Pancreas (tissue), 10 donors: ENCODE data around the gene DDIAS. TPM values are rescaled to one million over a fixed set of nuclear protein-coding genes. Genes with fewer than 3 reads are reported as not detected.

ENCODE experiments used
- ATAC-seq, 4 donors: fragments of 200-7000 bp; cut with Tn5 transposase; one replicate each; pipeline versions ENCODE4 v1.8.0 to v1.9.1; 2020; ENCODE audit warnings: mild to moderate bottlenecking in 4 of 4, moderate library complexity in 4 of 4
- DNase-seq, 6 donors: peaks; one replicate each; pipeline ENCODE4 v3.0.0-alpha.2; 2020
- FAIRE-seq: peaks from 2 replicates; lab custom pipeline; 2012; peaks lifted over from hg19 to GRCh38; lab: Jason Lieb, UNC
- H3K27ac ChIP-seq, 4 donors: fragments of 200-600 bp; sonication (generic); 1 replicate in 3 of 4; 2 replicates in 1 of 4; pipeline versions ENCODE4 v1.5.0 to v1.8.0; 2020
- H3K27me3 ChIP-seq, 4 donors: fragments of 200-600 bp; one replicate each; pipeline ENCODE4 v1.8.0; 2021
- H3K36me3 ChIP-seq, 3 donors: fragments of 200-600 bp; sonication (generic) in 1 of 3; one replicate each; pipeline versions ENCODE4 v1.5.0 to v1.8.0; 2020 to 2021
- H3K4me1 ChIP-seq, 3 donors: fragments of 200-600 bp; one replicate each; pipeline ENCODE4 v1.8.0; 2021
- H3K4me3 ChIP-seq, 4 donors: fragments of 200-600 bp; sonication (generic) in 2 of 4; one replicate each; pipeline versions ENCODE4 v1.5.0 to v1.8.0; 2020 to 2021
- H3K9me3 ChIP-seq, 4 donors: fragments of 200-600 bp; one replicate each; pipeline ENCODE4 v1.8.0; 2021
- CTCF ChIP-seq, 4 donors: fragments of 200-600 bp; sonication (generic) in 3 of 4; IDR thresholded peaks; one replicate each; pipeline versions ENCODE4 v1.5.0 to v1.8.0; 2021; ENCODE audit warnings: antibody characterized with exemption in 4 of 4
- WGBS, 2 donors: extraction: QIAGEN DNeasy Blood & Tissue Kit; methylation state at CpG; one replicate each; pipeline ENCODE4 v1.1.7; 2013; 5-methylcytosine and 5-hydroxymethylcytosine counted together
- intact Hi-C, 3 donors: fragments of 100-400 bp; cut with DNase I; formaldehyde crosslinking; loops; one replicate each; pipeline versions ENCODE4 v1.11.1 to v1.14.2; 2022
- polyA plus RNA-seq, 2 donors: library from polyadenylated mRNA; stranded (reverse); fragments of 200-250 nt; gene quantifications; one replicate each; pipeline ENCODE4 v1.2.3, GENCODE V29; 2013
- total RNA-seq, 6 donors: library from RNA; stranded (reverse); fragmentation: NEBNext Ultra II Directional in 4 of 6; extraction: Animal tissue kit (Norgen Biotek cat#: 25700) in 4 of 6; gene quantifications; one replicate each; pipeline versions ENCODE4 v1.2.1 to v1.2.4, GENCODE V29; 2021 to 2023
- donor health status: healthy with polysubstance abuse.
- donor health status: DM: no; HTN: no; CAD: no; lungs with moderate emphysema.
- donor health status: DM: no; HTN: no; CAD: no.
- donor health status: control.
- donor health status: control.
- donor health status: Bipolar disorder and iron deficiency.
- donor health status: DM: yes; HTN: yes; CAD: no.
- donor health status: DM: no; HTN: no; CAD: no.
- donor health status: DM: no; HTN: no; CAD: no.
- donor health status: DM: yes; HTN: yes; CAD: no.

The DDIAS gene
- total and polyA plus RNA-seq, 8 donors: 0.11 to 0.89 (median 0.38) TPM; not detected in 1

- Histone ChIP-seq H3K4me1 (no peaks in the 10 kb centered on the region), H3K27ac (no peak overlapping the region), H3K27me3 (no peaks in the 10 kb centered on the region), H3K4me3 (no peak overlapping the region), H3K36me3 (peaks cover 0 to 7% (median 0%) of the 10 kb centered on the region in 3 donors), H3K9me3 (no peaks in the 10 kb centered on the region)
- no peak for TF ChIP-seq CTCF (IDR thresholded peaks at IDR 0.05)
- DNase-seq (no peak), FAIRE-seq (no peak), ATAC-seq (no peak)
- intact Hi-C loops: no loop called here
Measured at GRCh38 chr11:82980292-82980691, 78.8 kb downstream of the DDIAS start.

- intact Hi-C loops: no loop called here
Measured at GRCh38 chr11:82980947-82981346, 79.4 kb downstream of the DDIAS start.

GRCh38 chr11:82981852-82982251, 80.3 kb downstream of the DDIAS start:
- TF ChIP-seq CTCF (IDR thresholded peaks at IDR 0.05): no peak
- no peak overlapping the region for H3K27ac ChIP-seq
- peaks cover 0 to 7% (median 0%) of the 10 kb centered on the region in 3 donors for H3K36me3 ChIP-seq
- H3K27me3 ChIP-seq: no peaks in the 10 kb centered on the region
- intact Hi-C loops: no loop called here
- FAIRE-seq: no peak
- WGBS, 2 donors: 94 to 98% methylated on average over 6 of the region's 6 CpGs
- no peaks in the 10 kb centered on the region for H3K4me1 ChIP-seq
- no peak overlapping the region for H3K4me3 ChIP-seq
- no peaks in the 10 kb centered on the region for H3K9me3 ChIP-seq
- no peak for DNase-seq
- no peak for ATAC-seq

More at GRCh38 chr11:82980947-82981346, 79.4 kb downstream of the DDIAS start:
- WGBS, 2 donors: 70 to 73% methylated on average over 4 of the region's 4 CpGs
- Histone ChIP-seq H3K4me3 (no peak overlapping the region), H3K4me1 (no peaks in the 10 kb centered on the region), H3K9me3 (no peaks in the 10 kb centered on the region), H3K36me3 (peaks cover 0 to 7% (median 0%) of the 10 kb centered on the region in 3 donors), H3K27ac (no peak overlapping the region), H3K27me3 (no peaks in the 10 kb centered on the region)
- DNase-seq (no peak), FAIRE-seq (no peak), ATAC-seq (no peak)
- TF ChIP-seq CTCF (IDR thresholded peaks at IDR 0.05): no peak

Other genes starting within 250 kb of the DDIAS start
- under 1 TPM; 0.46 to 0.67 (median 0.50) TPM for gene FAM181B, start 167.9 kb upstream of the DDIAS start, total RNA-seq
- gene FAM181B, start 167.9 kb upstream of the DDIAS start, polyA plus RNA-seq: under 1 TPM; 0.49 to 0.57 TPM
- 10 to 100 TPM; 15.3 to 37.8 (median 22.3) TPM for gene PRCP, start 1.3 kb upstream of the DDIAS start, total RNA-seq
- 10 to 100 TPM in 1 of 2 donors, 1 to 10 TPM in 1; 7.9 to 24.7 TPM for gene PRCP, start 1.3 kb upstream of the DDIAS start, polyA plus RNA-seq
- gene RAB30, start 170.2 kb downstream of the DDIAS start, total RNA-seq: 1 to 10 TPM; 4.0 to 6.7 (median 5.3) TPM
- 1 to 10 TPM; 1.0 to 1.5 TPM for gene RAB30, start 170.2 kb downstream of the DDIAS start, polyA plus RNA-seq